ENCODE results near the gene CDC42BPA. TPM values are rescaled to one million over a fixed set of nuclear protein-coding genes. Genes with fewer than 3 reads are reported as not detected.

Gene CDC42BPA
- total RNA-seq, 2 donors from 2014 or later = 26.4 to 36.6 TPM

DNA sequence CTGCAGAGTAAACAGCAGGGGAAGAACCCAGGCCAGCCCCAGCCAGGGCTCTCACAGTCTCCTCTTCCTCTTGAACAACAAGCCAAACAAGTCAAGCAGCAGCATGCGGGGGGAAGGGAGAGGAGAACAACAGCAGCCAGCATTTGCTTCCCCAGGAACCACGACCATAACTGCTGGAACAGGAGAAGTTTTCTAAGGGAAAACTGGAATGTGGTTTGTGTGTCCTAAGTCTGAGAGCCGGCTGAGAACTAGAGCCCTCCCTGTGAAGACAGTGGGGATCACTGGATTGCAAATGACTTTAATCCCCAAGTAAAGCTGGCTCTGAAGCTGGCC lies 330.0 kb downstream of the CDC42BPA start:
- H3K4me1 ChIP-seq = peaks cover 16% of the 10 kb centered on the region
- peaks cover 7% of the 10 kb centered on the region for H3K36me3 ChIP-seq
- H3K4me3 ChIP-seq = no peak overlapping the region
- no peaks in the 10 kb centered on the region for H3K27me3 ChIP-seq
- intact Hi-C loops (cut with DNase I) = loop anchor here (5.0 kb wide), 1 partner anchor 41 kb away; no protein-coding TSS in a partner anchor
- H3K27ac ChIP-seq = peak overlapping the region; percentile 87
- peak overlapping the region in 1 of 2 donors; percentile 76 for H3K9ac ChIP-seq (ENCODE audit: low read depth in 2 of 2, low read length in 2 of 2)
- peak; percentile 88 for DNase-seq
- no peaks in the 10 kb centered on the region for H3K9me3 ChIP-seq
- no peak for TF ChIP-seq CTCF (IDR thresholded peaks at IDR 0.05)

DNA sequence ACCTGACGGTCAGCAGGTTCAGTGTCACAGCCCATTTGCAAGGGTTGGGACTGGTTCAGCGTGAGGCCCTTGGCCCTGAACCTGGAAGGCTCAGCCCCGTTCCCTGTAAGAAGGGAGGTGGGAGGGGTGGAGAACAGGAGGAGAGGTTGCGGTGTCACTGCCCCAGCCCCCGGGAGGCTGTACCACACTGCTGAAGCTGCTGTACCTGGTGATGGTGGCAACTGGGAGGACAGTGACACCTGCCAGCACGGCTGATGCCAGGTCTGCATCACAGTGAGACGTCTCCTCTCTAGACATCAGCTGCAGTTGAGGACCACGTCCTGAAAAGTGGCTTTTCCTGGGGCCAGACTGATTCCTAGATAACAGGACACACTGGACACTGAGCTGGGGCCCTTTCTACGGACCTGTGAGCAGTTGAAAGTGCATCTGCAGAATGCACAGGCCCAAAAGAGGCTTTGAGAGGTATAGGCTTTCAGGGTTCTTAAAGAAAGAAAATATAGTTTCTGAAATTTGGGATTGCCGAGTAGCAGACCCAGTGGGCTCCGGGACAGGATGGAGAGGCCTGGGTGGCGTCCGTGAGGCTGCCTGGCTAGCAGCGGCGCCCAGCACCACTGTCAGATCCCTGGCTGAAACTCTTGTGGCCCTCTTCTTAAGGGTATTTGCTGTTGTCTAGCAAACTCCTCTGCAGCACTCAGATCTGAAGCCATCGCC lies 330.5 kb downstream of the CDC42BPA start:
- peak; percentile 25 for DNase-seq
- no peak overlapping the region for H3K4me3 ChIP-seq
- peak overlapping the region in 1 of 2 donors; percentile 71 for H3K9ac ChIP-seq (ENCODE audit: low read depth in 2 of 2, low read length in 2 of 2)
- intact Hi-C loops (cut with DNase I) = loop anchor here (5.0 kb wide), 1 partner anchor 40 kb away; no protein-coding TSS in a partner anchor
- no peaks in the 10 kb centered on the region for H3K27me3 ChIP-seq
- H3K4me1 ChIP-seq = peaks cover 16% of the 10 kb centered on the region
- TF ChIP-seq CTCF (IDR thresholded peaks at IDR 0.05) = no peak
- H3K36me3 ChIP-seq = peaks cover 7% of the 10 kb centered on the region
- H3K9me3 ChIP-seq = no peaks in the 10 kb centered on the region
- H3K27ac ChIP-seq = peak overlapping the region; percentile 87

DNA sequence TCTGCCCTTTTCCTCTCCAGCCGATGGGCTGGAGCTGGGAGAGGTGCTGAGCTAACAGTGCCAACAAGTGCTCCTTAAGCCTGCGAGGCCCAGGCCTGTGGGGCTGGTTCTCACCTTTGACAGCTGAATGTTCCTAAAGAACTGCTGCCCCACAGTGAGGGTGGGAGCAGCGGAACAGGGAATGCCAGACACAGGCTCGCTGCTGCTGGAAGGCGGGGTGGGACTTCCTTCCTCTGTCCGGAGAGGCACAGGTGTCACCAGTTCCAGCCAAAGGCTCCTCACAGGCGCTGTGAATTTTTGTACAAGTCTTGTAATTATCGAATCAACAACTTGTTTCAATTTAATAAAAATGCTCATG lies 331.1 kb downstream of the CDC42BPA start:
- DNase-seq = peak; percentile 22
- H3K4me1 ChIP-seq = peaks cover 16% of the 10 kb centered on the region
- H3K27ac ChIP-seq = peak overlapping the region; percentile 87
- H3K36me3 ChIP-seq = peaks cover 7% of the 10 kb centered on the region
- no peaks in the 10 kb centered on the region for H3K27me3 ChIP-seq
- H3K9me3 ChIP-seq = no peaks in the 10 kb centered on the region
- no peak for TF ChIP-seq CTCF (IDR thresholded peaks at IDR 0.05)
- intact Hi-C loops (cut with DNase I) = loop anchor here (5.0 kb wide), 1 partner anchor 40 kb away; no protein-coding TSS in a partner anchor
- peak overlapping the region; percentile 20 to 71 for H3K9ac ChIP-seq (ENCODE audit: low read depth in 2 of 2, low read length in 2 of 2)
- no peak overlapping the region for H3K4me3 ChIP-seq

- Histone ChIP-seq H3K27me3 (no peaks in the 10 kb centered on the region), H3K36me3 (peaks cover 7% of the 10 kb centered on the region), H3K9ac (ENCODE audit: low read depth in 2 of 2, low read length in 2 of 2) (peak overlapping the region; percentile 20 to 71), H3K9me3 (no peaks in the 10 kb centered on the region), H3K4me3 (no peak overlapping the region), H3K4me1 (peaks cover 16% of the 10 kb centered on the region), H3K27ac (peak overlapping the region; percentile 87)
- TF ChIP-seq CTCF (IDR thresholded peaks at IDR 0.05) = no peak
- intact Hi-C loops (cut with DNase I) = loop anchor here (5.0 kb wide), 1 partner anchor 39 kb away; no protein-coding TSS in a partner anchor
- DNase-seq = no peak
These were observed 331.7 kb downstream of the CDC42BPA start for GRCh38 chr1:226986496-226987178.

DNA sequence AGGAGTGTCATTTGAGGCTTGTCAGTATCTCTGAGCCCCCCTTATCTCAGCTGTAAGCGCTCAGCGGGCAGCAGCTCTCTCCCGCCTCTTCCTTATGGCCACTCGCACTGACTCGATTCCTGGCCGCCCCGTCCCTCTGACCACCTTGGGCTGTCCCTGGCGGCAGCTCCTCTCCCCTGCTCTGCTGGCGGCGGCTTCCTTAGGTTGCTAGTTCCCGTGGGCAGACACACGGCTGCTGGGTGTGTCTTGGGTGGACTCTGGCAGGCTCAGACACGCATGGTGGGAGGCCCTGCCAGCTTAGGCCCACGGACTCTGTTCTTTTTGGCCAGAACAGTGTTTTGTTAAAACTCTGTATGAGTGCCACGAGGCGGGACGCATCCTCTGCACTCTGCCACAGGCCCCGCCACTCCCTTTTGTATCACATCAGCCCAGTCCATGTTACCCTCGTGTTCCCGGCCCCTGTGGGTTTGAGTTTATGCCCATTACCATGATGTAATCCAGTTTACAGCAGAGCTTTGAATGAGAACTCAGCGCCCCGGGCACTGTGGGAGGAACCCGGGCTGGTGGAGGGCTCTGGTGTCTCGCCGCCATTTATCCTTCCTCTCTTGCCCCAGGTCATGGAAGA lies 332.3 kb downstream of the CDC42BPA start:
- Histone ChIP-seq H3K36me3 (peaks cover 7% of the 10 kb centered on the region), H3K4me3 (no peak overlapping the region), H3K27me3 (no peaks in the 10 kb centered on the region), H3K27ac (no peak overlapping the region), H3K9me3 (no peaks in the 10 kb centered on the region), H3K9ac (ENCODE audit: low read depth in 2 of 2, low read length in 2 of 2) (no peak overlapping the region), H3K4me1 (peaks cover 16% of the 10 kb centered on the region)
- no peak for TF ChIP-seq CTCF (IDR thresholded peaks at IDR 0.05)
- DNase-seq = peak; percentile 17
- intact Hi-C loops (cut with DNase I) = loop anchor here (5.0 kb wide), 1 partner anchor 39 kb away; no protein-coding TSS in a partner anchor

All from colonic mucosa (tissue), 4 donors.